Dermis microvascular lymphatic vessel endothelial cell (primary cell): Measurements from ENCODE around the gene PRPF40A. TPM values are rescaled to one million over a fixed set of nuclear protein-coding genes. Genes with fewer than 3 reads are reported as not detected.

Experiments
- DNase-seq, 2 donors: peaks; one replicate each; pipeline versions ENCODE4 v3.0.0 to v3.0.0-alpha.2; 2010; ENCODE audit warnings: low read depth in 2 of 2
- total RNA-seq: library from RNA; depleted of rRNA; stranded (reverse); fragments of >200 nt; gene quantifications from 2 replicates; pipeline ENCODE4 v1.2.1, GENCODE V29; 2014

Gene PRPF40A
- total RNA-seq, 1 donor from 2014 or later: 95.6 TPM

DNA sequence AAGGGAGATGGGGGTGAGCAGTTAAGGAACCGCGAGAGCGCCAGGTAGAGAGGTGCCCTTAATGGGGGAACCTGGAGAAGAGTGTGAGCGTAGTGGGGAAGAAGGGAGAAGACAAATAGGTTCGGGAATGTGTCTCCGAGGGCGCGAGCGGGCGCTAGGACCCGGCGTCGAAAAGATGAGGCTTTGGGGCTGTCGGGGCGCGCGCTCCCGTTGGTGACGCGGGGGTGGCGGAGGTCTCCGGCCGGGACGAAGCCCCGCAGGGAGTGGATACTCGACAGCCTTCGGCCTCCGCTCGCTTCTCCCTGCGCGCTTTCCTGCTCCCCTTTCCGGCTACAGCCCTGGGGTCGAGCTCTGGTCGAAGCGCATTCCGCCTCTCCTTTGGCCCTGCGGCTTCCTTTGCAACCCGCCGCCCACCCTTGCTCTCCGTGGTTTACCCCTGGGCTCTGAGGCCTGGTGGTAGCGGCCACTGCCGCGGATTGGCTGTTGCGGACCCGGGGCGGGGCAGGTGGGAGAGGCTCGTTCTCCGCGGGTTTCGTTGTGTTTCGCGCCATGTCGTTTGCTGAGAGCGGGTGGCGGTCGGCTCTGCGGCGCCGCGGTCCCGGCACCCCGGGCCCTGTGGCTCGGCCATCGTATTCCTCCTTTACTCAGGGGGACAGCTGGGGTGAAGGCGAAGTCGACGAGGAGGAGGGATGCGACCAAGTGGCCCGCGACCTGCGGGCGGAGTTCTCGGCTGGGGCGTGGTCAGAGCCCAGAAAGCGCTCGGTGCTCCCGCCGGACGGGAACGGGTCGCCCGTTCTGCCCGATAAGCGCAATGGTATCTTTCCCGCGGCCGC, 1.0 kb upstream of the PRPF40A start, which contains the start of gene ARL6IP6:
TSS of gene ARL6IP6 (plus strand) at position 545 of the 833 bp plus-strand sequence. CDS start at position 550, 5 bp downstream.
- peak; percentile 79 to 92 for DNase-seq

DNA sequence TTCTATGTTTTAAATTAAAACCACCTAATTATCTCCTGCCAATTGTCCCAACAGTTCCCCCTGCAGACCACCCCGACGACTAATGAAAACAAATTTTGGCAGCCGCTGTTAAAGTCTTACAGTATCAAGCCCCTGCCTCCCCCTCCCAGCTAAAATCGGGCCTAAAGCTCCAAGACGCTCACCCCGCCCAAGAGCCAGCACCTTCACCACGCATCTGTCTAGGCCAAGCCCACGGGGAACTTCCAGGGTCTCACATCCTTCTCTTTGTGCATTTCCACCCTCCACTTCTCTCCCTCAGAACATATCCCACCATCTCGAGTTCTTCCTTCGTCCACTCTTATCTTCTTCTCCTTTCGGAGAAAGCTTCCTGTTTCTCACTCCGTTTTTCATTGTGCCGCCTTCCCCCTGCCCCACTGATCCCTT, 445 bp downstream of the PRPF40A start:
- peak in 1 of 2 donors; percentile 40 for DNase-seq

DNA sequence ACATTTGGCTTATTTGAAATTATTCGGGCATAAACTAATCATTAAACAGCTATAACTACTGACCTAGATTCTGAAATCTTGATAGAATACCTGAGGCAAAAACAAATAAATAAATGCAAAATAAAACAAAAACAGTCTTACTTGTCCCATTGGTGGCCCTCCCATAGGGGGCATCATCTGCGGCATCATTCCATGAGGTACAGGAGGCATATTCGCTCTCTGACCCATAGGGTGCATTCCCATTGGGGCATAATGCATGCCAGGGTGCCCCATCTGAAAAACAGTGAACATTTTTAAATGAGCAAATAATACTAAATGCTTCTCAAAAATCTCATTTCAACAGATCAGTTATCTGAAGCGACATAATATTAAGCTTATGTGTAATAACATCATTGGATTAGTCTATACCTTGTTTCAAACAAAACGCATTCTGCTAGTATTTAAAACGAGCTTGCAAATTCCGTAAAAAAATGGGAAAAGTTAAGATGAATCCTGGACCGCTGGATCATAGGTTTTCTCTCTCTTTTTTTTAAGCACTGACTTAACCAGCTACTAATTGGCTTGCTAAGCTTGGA, 1.3 kb downstream of the PRPF40A start:
- peak in 1 of 2 donors; percentile 42 for DNase-seq

DNA sequence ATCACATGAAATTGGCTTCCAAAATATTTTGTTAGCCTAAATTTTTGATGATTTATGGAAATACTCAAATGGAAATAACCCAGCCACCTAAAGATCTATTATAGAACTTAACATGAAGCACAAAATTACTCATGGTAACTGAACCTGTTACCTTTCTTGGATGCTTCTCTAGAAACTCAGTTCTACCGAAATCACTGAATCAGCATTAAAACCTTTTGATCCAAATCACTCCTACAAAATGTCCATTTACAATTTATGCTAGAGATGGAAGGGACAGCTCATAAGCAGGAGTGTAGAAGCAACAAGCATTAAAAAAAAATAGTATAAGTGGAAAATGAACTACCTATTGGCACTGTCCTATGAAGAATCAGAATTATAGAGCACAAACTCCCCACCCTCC, 2.1 kb downstream of the PRPF40A start:
- no peak for DNase-seq

DNA sequence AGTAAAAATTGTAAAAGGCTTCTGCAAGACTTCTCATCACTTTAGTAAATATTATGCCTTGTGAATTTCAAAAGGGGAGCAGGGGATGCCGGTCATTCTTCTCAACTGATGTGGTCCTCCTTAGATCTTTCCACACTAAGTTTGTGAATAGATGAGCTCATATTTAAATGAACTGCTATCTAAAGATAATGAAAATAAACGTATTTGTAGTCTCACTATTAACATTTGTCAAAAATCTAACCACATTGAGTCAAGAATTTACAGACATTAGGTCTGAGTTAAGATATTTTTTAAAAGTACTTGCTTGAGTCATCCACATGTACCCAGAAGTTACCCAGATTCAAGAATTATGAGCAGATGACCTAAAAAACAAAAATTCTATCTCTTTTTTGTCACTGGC, 6.5 kb downstream of the PRPF40A start:
- DNase-seq: no peak

DNA sequence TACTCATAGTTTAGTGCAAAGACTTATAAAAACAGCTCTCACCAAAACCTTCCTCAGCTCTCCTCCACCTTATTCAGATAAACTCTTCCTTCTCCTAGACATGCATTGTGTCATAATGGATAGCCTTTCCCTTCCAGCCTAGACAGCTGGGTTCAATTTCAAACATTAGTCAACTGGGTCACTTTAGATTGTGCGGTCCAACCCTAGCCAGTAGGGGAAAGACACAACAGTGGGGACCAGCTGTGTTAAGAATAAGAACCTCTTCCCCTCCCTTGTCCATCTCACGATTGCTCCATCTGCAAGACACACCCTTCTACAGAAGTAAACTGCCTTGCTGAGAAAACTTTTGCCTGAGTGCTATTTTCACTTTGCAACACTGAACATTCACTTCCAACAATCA, 8.5 kb downstream of the PRPF40A start:
- no peak for DNase-seq

DNA sequence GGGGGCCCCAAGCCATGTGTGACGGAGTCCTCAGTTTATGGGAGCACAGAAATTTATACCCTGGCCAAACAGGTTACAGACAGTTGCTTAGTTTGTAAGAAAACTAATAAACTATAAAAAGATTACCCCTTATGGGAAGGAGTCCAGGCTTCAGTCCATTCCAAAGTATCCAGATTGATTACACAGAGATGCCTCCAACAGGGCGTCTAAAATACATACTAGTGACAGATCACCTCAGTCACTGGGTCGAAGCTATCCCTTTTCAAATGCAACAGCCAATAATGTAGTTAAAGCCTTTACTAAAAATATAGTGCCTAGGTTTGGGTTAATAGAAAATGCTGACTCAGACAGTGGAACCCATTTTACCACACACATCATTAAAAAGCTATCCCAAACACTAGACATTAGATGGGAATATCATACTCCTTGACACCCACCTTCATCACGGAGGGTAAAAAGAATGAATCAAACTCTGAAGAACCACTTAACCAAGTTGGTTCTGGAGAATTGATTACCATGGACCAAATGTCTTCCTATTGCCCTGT, 10.7 kb downstream of the PRPF40A start:
- DNase-seq: no peak

DNA sequence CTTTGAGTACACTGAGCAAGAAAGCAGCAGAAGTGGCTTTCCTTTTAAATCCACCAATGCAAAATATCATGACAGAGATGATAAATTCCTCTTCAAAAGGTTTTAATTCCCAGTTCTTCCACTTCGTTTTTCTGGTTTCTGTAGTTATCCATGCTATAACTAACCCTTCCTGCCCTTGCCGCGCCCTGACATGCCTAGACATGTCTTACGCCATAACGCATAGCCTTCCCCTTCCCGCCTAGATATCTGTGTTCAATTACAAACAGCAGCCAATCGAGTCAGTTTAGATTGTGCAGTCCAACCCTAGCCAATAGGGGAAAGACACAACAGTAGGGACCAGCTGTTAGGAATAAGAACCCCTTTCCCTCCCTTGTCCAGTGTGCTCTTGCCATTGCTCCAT, 16.1 kb downstream of the PRPF40A start:
- DNase-seq: no peak

DNA sequence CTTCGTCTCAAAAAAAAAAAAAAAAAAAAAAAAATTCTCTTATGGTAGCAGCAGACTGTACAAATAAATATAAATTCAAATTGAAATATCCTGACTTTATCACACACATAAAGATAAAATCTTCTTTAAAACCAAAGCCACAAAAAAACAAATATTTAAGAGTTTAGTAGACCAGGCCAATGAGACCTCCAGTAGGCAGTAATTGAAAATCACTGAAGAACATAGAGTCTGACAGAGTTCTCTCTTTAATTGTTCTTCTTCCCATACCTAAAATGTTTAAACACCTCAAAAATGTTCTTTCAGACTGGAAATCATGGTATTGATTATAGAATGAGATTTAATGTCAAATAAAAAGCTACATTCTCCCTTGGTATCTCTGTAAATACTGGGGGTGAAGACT, 20.8 kb downstream of the PRPF40A start:
- DNase-seq: no peak

DNA sequence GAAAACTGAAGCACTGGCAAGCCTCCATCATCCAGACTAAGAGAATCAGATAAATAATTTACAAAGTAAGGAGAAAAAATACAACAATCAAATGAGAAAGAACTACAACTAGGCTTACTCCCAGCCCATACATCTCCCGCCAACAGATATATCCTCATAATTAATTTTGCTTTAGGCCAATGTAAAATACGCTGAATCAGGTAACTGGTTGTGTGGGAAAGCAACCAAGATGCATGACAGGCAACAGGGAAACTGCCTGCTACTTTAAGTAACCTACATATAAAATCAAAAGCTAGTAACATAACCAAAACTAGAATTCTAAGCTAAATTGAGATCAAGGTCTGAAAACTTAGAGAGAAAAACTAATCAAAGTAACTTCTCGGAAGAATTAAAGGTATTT, 21.5 kb downstream of the PRPF40A start:
- DNase-seq: no peak

DNA sequence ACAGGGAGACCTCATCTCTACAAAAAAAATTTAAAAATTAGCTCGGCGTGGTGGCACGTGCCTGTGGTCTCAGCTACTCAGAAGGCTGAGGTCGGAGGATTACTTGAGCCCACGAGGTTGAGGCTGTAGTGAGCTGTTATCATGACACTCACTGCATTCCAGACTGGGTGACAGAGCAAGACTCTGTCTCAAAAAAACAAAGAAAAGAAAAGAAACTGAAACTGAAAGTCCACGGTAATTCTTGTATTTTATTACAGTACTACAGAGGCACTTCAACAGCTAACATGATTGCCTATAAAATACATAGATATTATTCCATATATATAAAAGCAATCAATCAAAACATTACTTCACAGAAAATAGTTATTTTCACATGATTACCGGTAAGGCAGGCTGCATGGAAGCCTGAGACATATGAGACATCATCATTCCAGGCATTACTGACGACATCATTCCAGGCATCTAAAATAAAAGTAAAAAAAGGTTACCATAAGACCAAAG, 23.1 kb downstream of the PRPF40A start:
- DNase-seq: no peak

DNA sequence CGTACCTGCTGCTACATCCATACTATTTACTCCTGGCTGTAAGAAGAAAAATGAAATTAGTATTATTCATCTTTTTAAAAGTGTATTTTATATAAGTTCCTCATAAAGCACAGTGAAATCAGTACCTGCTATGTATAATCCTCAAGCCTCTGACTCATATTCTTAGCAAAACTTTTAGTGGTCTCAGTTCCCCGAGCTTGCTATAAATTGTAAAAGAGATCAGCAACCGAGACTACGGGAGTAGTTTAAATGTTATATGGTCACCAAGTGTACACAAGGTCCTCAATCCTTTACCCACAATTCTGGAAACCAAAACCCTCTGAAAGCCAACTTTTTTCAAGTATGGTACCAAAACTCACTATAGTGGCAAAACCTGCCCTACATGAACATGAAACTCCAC, 24.2 kb downstream of the PRPF40A start:
- no peak for DNase-seq

DNA sequence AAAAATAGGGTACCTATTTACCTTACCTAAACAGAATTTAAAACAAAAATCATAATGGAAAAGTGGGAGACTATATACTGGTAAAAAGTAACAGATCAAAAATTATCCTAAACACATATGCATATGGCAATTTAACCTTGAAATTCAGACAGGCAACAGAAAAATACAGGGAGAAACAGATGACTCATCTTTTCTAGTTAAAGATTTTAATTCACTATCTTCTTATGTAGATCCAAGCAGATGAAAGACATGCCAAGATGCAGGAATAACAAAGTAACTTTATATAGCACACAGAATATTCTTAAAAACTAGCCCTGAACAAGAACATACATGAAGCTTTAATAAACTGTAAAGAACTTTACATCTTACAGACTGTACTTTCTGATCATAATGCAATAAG, 30.9 kb downstream of the PRPF40A start:
- no peak for DNase-seq

DNA sequence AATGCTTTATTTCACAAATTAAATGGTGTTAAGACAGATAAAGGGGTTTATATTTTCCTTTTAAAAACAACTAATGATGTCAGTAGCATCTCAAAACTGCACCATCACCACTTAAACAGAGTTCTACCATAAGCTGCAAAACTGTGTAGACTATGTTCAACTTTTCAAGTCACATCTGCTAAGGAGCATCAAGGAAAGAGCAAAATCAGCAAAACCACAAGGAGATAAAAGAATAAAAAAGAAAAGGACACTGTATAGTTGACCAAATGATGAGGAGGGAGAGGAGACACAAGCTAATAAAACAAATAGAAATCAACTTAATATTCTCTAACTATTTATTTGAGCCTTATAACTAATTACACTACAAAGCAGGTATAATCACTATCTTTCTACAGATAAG, 33.9 kb downstream of the PRPF40A start:
- DNase-seq: no peak

DNA sequence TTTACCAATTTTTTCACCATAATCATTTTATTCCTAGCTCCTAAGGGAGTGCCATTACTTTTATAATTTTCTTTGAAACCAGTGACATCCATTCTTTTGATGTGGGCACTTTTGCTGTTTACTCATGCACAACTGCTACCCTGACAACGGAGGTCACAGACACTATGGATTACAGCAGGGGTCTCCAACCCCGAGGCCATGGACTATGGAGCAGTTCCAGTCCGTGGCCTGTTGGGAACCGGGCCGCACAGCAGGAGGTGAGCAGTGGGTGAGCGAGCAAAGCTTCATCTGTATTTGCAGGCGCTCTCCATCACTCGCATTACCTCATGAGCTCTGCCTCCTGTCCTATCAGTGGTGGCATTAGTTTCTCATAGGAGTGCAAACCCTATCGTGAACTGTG, 34.6 kb downstream of the PRPF40A start:
- no peak for DNase-seq

DNA sequence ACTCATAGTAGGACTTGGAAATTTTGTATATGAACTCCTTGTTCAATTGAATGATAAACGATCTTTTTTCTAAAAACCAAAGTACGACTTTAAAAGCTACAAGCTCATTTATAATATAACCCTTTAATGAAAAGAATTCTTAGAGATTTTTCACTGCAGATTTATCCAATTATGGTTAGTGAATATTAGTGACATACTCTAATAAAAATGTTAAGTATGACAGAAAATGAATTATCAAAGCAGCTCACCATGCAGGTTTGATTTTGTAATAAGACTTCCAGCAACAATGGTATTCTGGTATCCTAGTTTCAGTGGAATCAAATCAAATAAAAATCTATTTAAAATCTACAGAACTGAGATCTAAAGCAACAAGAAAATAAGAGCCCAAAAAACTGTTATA, 38.5 kb downstream of the PRPF40A start:
- DNase-seq: no peak

DNA sequence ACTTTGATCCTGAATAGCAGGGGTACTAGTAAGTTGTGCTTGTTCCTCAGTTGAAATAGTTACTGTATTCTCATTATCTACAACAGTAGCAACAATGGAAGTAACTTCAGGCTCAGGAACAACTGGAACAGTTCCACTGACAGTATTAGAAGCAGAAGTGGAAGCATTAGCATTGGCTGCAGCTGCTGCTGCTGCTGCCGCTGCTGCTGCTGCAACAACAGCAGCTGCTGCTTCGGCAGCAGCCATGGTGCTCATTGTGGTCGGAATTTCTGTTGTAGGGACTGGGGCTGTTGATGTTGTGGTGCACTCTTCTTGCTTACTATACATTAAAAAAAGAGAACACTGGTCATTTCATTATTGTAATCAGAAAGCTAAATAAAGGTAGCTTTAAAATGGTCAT, 40.8 kb downstream of the PRPF40A start:
- DNase-seq: no peak

DNA sequence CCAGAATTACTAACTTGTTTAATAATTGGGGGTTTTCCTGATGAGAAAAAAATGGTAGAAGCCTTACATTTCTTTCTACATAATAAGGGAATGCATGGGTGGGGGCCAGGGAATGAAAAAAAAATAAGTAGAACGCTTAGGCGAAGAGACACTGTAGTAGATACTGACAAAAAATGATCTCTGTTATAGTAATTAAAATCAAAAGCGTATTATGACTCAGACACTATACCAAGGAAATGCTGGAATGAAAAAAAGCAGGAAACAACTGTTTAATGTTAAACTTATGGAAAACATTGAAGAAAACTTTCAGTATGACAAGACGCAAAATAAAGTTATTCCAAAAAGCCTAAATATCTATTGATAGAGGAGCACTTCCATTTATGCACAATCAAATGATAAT, 42.9 kb downstream of the PRPF40A start:
- no peak for DNase-seq

DNA sequence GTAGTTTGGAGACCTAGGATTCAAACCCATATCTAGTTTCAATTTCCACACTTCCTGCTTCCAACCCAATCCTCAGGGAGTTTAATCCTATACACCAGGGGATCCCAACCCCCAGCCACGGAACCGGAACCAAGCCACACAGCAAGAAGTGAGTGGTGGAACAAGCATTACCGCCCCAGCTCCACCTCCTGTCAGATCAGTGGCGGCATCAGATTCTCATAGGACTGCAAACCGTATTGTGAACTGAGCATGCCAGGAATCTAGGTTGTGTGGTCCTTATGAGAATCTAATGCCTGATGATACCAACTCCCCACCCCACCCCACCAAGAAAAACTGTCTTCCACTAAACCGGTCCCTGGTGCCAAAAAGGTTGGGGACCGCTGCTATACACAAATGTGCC, 52.5 kb downstream of the PRPF40A start:
- DNase-seq: no peak

DNA sequence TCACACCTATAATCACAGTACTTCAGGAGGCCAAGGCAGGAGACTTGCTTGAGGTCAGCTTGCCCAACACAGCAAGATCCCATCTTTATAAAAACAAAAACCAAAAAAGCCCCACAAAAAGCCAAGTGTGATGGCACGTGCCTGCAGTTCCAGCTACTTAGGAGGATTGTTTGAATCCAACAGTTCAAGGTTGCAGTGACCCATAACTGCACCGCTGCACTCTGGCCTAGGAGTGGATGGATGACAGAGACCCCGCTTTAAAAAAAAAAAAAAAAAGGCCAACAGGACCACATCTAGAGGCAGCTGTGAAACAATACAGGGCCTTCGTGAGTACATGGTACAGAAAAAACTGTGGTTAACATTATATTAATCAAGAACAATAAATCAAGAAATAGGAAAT, 56.2 kb downstream of the PRPF40A start:
- no peak for DNase-seq

DNA sequence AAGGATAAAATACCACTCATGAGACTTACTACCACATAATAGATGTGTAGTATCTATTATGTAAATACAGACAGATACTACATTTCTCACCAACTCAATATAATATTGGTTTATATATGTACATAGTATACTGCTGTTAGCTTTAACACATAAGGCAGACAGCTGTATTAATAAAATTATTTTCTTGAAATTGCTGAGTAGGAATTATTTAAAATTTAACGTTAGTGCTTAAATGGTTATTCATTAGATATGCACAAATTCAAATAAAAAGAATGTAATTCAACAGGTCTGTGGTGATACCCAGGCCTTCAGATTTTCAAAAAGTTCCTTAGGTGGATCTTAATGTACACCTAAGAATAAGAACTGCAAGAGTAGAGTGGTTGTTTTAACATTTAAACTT, 59.0 kb downstream of the PRPF40A start:
- DNase-seq: no peak

DNA sequence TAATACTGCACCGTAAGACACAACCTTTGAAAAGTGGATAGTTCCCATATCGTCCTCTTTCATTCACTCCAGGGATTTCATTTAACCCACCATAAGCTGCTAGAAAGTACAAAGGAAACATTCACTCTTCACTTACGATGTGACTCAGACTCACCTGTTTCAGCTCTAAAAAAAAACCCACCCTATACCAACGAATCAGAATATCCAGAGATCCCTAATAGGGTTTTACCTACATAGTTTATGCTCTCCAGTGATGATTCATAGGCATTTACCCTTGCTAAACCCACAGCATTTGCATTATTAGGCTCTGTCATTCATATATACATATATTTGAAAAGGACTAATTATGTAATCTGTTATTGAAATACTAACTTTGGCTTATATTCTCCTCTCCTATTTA, 60.2 kb downstream of the PRPF40A start:
- DNase-seq: no peak

DNA sequence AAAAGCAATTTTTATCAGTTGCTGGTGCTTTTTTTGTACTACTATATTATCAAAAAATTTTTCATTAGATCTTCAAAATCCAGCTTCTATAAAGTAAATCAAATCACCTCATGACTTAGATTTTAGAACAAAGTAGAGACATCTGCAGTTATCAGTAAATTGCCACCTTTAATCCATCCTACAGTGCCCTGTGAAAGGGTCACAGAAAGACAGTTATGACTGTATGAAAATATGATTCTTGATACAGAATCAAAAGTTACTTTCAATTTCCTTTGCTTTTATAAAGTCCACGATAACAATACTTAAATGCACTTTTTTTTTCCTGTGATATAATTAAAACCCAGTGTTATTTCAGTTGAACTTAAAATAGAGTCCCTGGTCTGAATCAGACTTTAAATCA, 61.4 kb downstream of the PRPF40A start:
- no peak for DNase-seq
